ENCODE data around the gene GANAB. TPM values are rescaled to one million over a fixed set of nuclear protein-coding genes. Genes with fewer than 3 reads are reported as not detected.
"Not testable (repeated sequence)": the region's sequence is repeated elsewhere in the genome, so short reads cannot be mapped to it uniquely, and the experiment has no call there.

The GANAB gene
- total and polyA plus RNA-seq, 2 experiments from 2014 or later, result 82.3 to 272 TPM

GRCh38 chr11:62616957-62617356, 29.5 kb downstream of the GANAB start:
- not testable (repeated sequence) for H3K4me3 ChIP-seq; H3K4me2 ChIP-seq; H3K27ac ChIP-seq (ENCODE audit: low read depth); H3K9me3 Mint-ChIP-seq; H3K79me2 ChIP-seq (replicated peaks; ENCODE audit: insufficient read depth); H3K27ac Mint-ChIP-seq; H4K20me1 ChIP-seq (replicated peaks; ENCODE audit: insufficient read depth); ATAC-seq; H3K4me3 Mint-ChIP-seq; H3K27me3 Mint-ChIP-seq (ENCODE audit: insufficient read depth, low read depth, poor library complexity); H3K27me3 ChIP-seq (ENCODE audit: insufficient read depth); H3K9me2 ChIP-seq (ENCODE audit: insufficient read depth); H2AFZ ChIP-seq; DNase-seq (ENCODE audit: low spot score); H3K36me3 ChIP-seq (ENCODE audit: insufficient read depth)
- Mint-ChIP-seq H3K4me1 (peaks cover 26% of the 10 kb centered on the region), H3K36me3 (ENCODE audit: low read depth) (peaks cover 14% of the 10 kb centered on the region)
- peaks cover 21% of the 10 kb centered on the region for H3F3A ChIP-seq (replicated peaks; ENCODE audit: low read depth)
- H3K4me1 ChIP-seq (ENCODE audit: insufficient read depth), result peaks cover 12% of the 10 kb centered on the region

- Histone ChIP-seq H3K4me3 (no peak overlapping the region), H3K4me1 (ENCODE audit: insufficient read depth) (peaks cover 12% of the 10 kb centered on the region; the same call in 1 of the 2 replicates), H4K20me1 (replicated peaks; ENCODE audit: insufficient read depth) (no peaks in the 10 kb centered on the region), H3F3A (replicated peaks; ENCODE audit: low read depth) (peaks cover 20% of the 10 kb centered on the region; the same call in 1 of the 2 replicates), H3K4me2 (no peak overlapping the region), H2AFZ (no peak overlapping the region), H3K36me3 (ENCODE audit: insufficient read depth) (no peaks in the 10 kb centered on the region), H3K79me2 (replicated peaks; ENCODE audit: insufficient read depth) (0 out of 2 replicates have a peak, but pooled peaks cover 4% of the 10 kb centered on the region), H3K27ac (ENCODE audit: low read depth) (no peak overlapping the region), H3K27me3 (ENCODE audit: insufficient read depth) (peaks cover 11% of the 10 kb centered on the region; the same call in 1 of the 2 replicates), H3K9me2 (ENCODE audit: insufficient read depth) (no peaks in the 10 kb centered on the region)
- Mint-ChIP-seq H3K4me1 (peaks cover 30% of the 10 kb centered on the region), H3K36me3 (ENCODE audit: low read depth) (peaks cover 14% of the 10 kb centered on the region), H3K9me3 (peaks cover 4% of the 10 kb centered on the region; the same call in 2 of the 3 replicates), H3K27me3 (ENCODE audit: insufficient read depth, low read depth, poor library complexity) (peaks cover 17% of the 10 kb centered on the region), H3K4me3 (no peak overlapping the region), H3K27ac (no peak overlapping the region)
- no peak for ATAC-seq
- no peak for TF ChIP-seq REST (IDR thresholded peaks at IDR 0.05; ENCODE audit: unreplicated experiment)
- TF ChIP-seq NANOG (IDR thresholded peaks at IDR 0.05; ENCODE audit: borderline replicate concordance), result no peak
- TF ChIP-seq ZNF114 (CRISPR knock-in tag; IDR thresholded peaks at IDR 0.05), result no peak
- TF ChIP-seq ZNF462 (CRISPR knock-in tag; IDR thresholded peaks at IDR 0.05), result no peak
- TF ChIP-seq ZNF331 (CRISPR knock-in tag; IDR thresholded peaks at IDR 0.05; ENCODE audit: low read depth), result no peak
- DNase-seq (ENCODE audit: low spot score), result no peak
Observed at GRCh38 chr11:62615521-62615920, 30.9 kb downstream of the GANAB start.

Data from GM23338 (cell line).